ENCODE measurements around the gene KRTAP16-1.
"Not testable (repeated sequence)": the region's sequence is repeated elsewhere in the genome, so short reads cannot be mapped to it uniquely, and the experiment has no call there.

The KRTAP16-1 gene

GRCh38 chr17:41301204-41301790, 7.8 kb downstream of the KRTAP16-1 start:
- no peak for DNase-seq

- DNase-seq = no peak
These were observed 10.5 kb downstream of the KRTAP16-1 start for GRCh38 chr17:41298458-41299135.

- DNase-seq = no peak
These were observed 12.3 kb downstream of the KRTAP16-1 start for GRCh38 chr17:41296846-41297245.

GRCh38 chr17:41294016-41294415, 15.1 kb downstream of the KRTAP16-1 start:
- no peak for DNase-seq

- DNase-seq = no peak
These were observed 22.1 kb downstream of the KRTAP16-1 start for GRCh38 chr17:41287050-41287449.

- DNase-seq = no peak
These were observed 24.6 kb downstream of the KRTAP16-1 start for GRCh38 chr17:41284546-41284945.

GRCh38 chr17:41284043-41284442, 25.1 kb downstream of the KRTAP16-1 start:
- DNase-seq = no peak

- DNase-seq = no peak
These were observed 30.7 kb downstream of the KRTAP16-1 start for GRCh38 chr17:41278176-41278955.

GRCh38 chr17:41275648-41276190, 33.4 kb downstream of the KRTAP16-1 start, which contains the start of gene KRTAP9-7:
Gene KRTAP9-7, plus strand, starts transcription at chr17:41275698. Its CDS starts 0 bp downstream, at chr17:41275698.
- DNase-seq = not testable (repeated sequence)

- no peak for DNase-seq
These were observed 37.3 kb downstream of the KRTAP16-1 start for GRCh38 chr17:41271858-41272257.

GRCh38 chr17:41271323-41271722, 37.8 kb downstream of the KRTAP16-1 start:
- not testable (repeated sequence) for DNase-seq

- DNase-seq = no peak
These were observed 41.4 kb downstream of the KRTAP16-1 start for GRCh38 chr17:41267711-41268110.

GRCh38 chr17:41265078-41265477, 44.0 kb downstream of the KRTAP16-1 start, which contains the start of gene KRTAP9-6:
Gene KRTAP9-6, plus strand, starts transcription at chr17:41265378. Its CDS starts 0 bp downstream, at chr17:41265378.
- no peak for DNase-seq

GRCh38 chr17:41264599-41264998, 44.5 kb downstream of the KRTAP16-1 start:
- DNase-seq = no peak

GRCh38 chr17:41263212-41263611, 45.9 kb downstream of the KRTAP16-1 start:
- no peak for DNase-seq

GRCh38 chr17:41258406-41258805, 50.7 kb downstream of the KRTAP16-1 start:
- no peak for DNase-seq
